ENCODE measurements around the gene ASPG.

ASPG gene

GRCh38 chr14:104051092-104051813 lies 34.2 kb upstream of the ASPG start:
- no peak overlapping the region for H3K9ac ChIP-seq (ENCODE audit: low read length)
- H3K9me3 ChIP-seq (ENCODE audit: control insufficient read depth, low read length): no peaks in the 10 kb centered on the region
- no peaks in the 10 kb centered on the region for H3K4me1 ChIP-seq (ENCODE audit: control insufficient read depth, insufficient read depth, low read length)
- no peaks in the 10 kb centered on the region for H3K36me3 ChIP-seq (ENCODE audit: control insufficient read depth, insufficient read depth, low read length)
- no peaks in the 10 kb centered on the region for H3K27me3 ChIP-seq (ENCODE audit: control insufficient read depth, insufficient read depth, low read length)
- no peak overlapping the region for H3K4me3 ChIP-seq (ENCODE audit: low read length)

- Histone ChIP-seq H3K4me1 (ENCODE audit: control insufficient read depth, insufficient read depth, low read length) (no peaks in the 10 kb centered on the region), H3K27me3 (ENCODE audit: control insufficient read depth, insufficient read depth, low read length) (no peaks in the 10 kb centered on the region), H3K9ac (ENCODE audit: low read length) (no peak overlapping the region), H3K9me3 (ENCODE audit: control insufficient read depth, low read length) (no peaks in the 10 kb centered on the region), H3K36me3 (ENCODE audit: control insufficient read depth, insufficient read depth, low read length) (no peaks in the 10 kb centered on the region), H3K4me3 (ENCODE audit: low read length) (no peak overlapping the region)
These were observed 31.1 kb upstream of the ASPG start for GRCh38 chr14:104054222-104054905.

GRCh38 chr14:104062281-104062680 lies 23.2 kb upstream of the ASPG start:
- Histone ChIP-seq H3K4me1 (ENCODE audit: control insufficient read depth, insufficient read depth, low read length) (no peaks in the 10 kb centered on the region), H3K36me3 (ENCODE audit: control insufficient read depth, insufficient read depth, low read length) (no peaks in the 10 kb centered on the region), H3K9me3 (ENCODE audit: control insufficient read depth, low read length) (no peaks in the 10 kb centered on the region), H3K4me3 (ENCODE audit: low read length) (no peak overlapping the region), H3K27me3 (ENCODE audit: control insufficient read depth, insufficient read depth, low read length) (no peaks in the 10 kb centered on the region), H3K9ac (ENCODE audit: low read length) (no peak overlapping the region)

- Histone ChIP-seq H3K27me3 (ENCODE audit: control insufficient read depth, insufficient read depth, low read length) (no peaks in the 10 kb centered on the region), H3K36me3 (ENCODE audit: control insufficient read depth, insufficient read depth, low read length) (no peaks in the 10 kb centered on the region), H3K4me1 (ENCODE audit: control insufficient read depth, insufficient read depth, low read length) (no peaks in the 10 kb centered on the region), H3K4me3 (ENCODE audit: low read length) (no peak overlapping the region), H3K9ac (ENCODE audit: low read length) (no peak overlapping the region), H3K9me3 (ENCODE audit: control insufficient read depth, low read length) (no peaks in the 10 kb centered on the region)
These were observed 21.5 kb upstream of the ASPG start for GRCh38 chr14:104064003-104064402.

- Histone ChIP-seq H3K4me1 (ENCODE audit: control insufficient read depth, insufficient read depth, low read length) (no peaks in the 10 kb centered on the region), H3K9ac (ENCODE audit: low read length) (no peak overlapping the region), H3K36me3 (ENCODE audit: control insufficient read depth, insufficient read depth, low read length) (no peaks in the 10 kb centered on the region), H3K27me3 (ENCODE audit: control insufficient read depth, insufficient read depth, low read length) (peaks cover 5% of the 10 kb centered on the region), H3K4me3 (ENCODE audit: low read length) (no peak overlapping the region), H3K9me3 (ENCODE audit: control insufficient read depth, low read length) (no peaks in the 10 kb centered on the region)
These were observed 19.2 kb upstream of the ASPG start for GRCh38 chr14:104066279-104066678.

- no peak overlapping the region for H3K9ac ChIP-seq (ENCODE audit: low read length)
- H3K4me1 ChIP-seq (ENCODE audit: control insufficient read depth, insufficient read depth, low read length): no peaks in the 10 kb centered on the region
- H3K36me3 ChIP-seq (ENCODE audit: control insufficient read depth, insufficient read depth, low read length): no peaks in the 10 kb centered on the region
- H3K27me3 ChIP-seq (ENCODE audit: control insufficient read depth, insufficient read depth, low read length): peaks cover 5% of the 10 kb centered on the region
- no peak overlapping the region for H3K4me3 ChIP-seq (ENCODE audit: low read length)
- H3K9me3 ChIP-seq (ENCODE audit: control insufficient read depth, low read length): no peaks in the 10 kb centered on the region
These were observed 18.7 kb upstream of the ASPG start for GRCh38 chr14:104066719-104067295.

- Histone ChIP-seq H3K9me3 (ENCODE audit: control insufficient read depth, low read length) (no peaks in the 10 kb centered on the region), H3K36me3 (ENCODE audit: control insufficient read depth, insufficient read depth, low read length) (no peaks in the 10 kb centered on the region), H3K9ac (ENCODE audit: low read length) (no peak overlapping the region), H3K27me3 (ENCODE audit: control insufficient read depth, insufficient read depth, low read length) (peaks cover 5% of the 10 kb centered on the region), H3K4me1 (ENCODE audit: control insufficient read depth, insufficient read depth, low read length) (no peaks in the 10 kb centered on the region), H3K4me3 (ENCODE audit: low read length) (no peak overlapping the region)
These were observed 16.0 kb upstream of the ASPG start for GRCh38 chr14:104069541-104069940.

GRCh38 chr14:104072586-104072985 lies 12.9 kb upstream of the ASPG start:
- no peak overlapping the region for H3K9ac ChIP-seq (ENCODE audit: low read length)
- no peaks in the 10 kb centered on the region for H3K36me3 ChIP-seq (ENCODE audit: control insufficient read depth, insufficient read depth, low read length)
- no peaks in the 10 kb centered on the region for H3K9me3 ChIP-seq (ENCODE audit: control insufficient read depth, low read length)
- peaks cover 5% of the 10 kb centered on the region for H3K27me3 ChIP-seq (ENCODE audit: control insufficient read depth, insufficient read depth, low read length)
- no peaks in the 10 kb centered on the region for H3K4me1 ChIP-seq (ENCODE audit: control insufficient read depth, insufficient read depth, low read length)
- no peak overlapping the region for H3K4me3 ChIP-seq (ENCODE audit: low read length)

GRCh38 chr14:104073764-104074163 lies 11.7 kb upstream of the ASPG start:
- Histone ChIP-seq H3K36me3 (ENCODE audit: control insufficient read depth, insufficient read depth, low read length) (no peaks in the 10 kb centered on the region), H3K27me3 (ENCODE audit: control insufficient read depth, insufficient read depth, low read length) (peaks cover 5% of the 10 kb centered on the region), H3K4me3 (ENCODE audit: low read length) (no peak overlapping the region), H3K9me3 (ENCODE audit: control insufficient read depth, low read length) (no peaks in the 10 kb centered on the region), H3K9ac (ENCODE audit: low read length) (no peak overlapping the region), H3K4me1 (ENCODE audit: control insufficient read depth, insufficient read depth, low read length) (peaks cover 6% of the 10 kb centered on the region)

GRCh38 chr14:104075530-104076151 lies 9.9 kb upstream of the ASPG start:
- Histone ChIP-seq H3K9me3 (ENCODE audit: control insufficient read depth, low read length) (no peaks in the 10 kb centered on the region), H3K27me3 (ENCODE audit: control insufficient read depth, insufficient read depth, low read length) (no peaks in the 10 kb centered on the region), H3K9ac (ENCODE audit: low read length) (no peak overlapping the region), H3K4me3 (ENCODE audit: low read length) (no peak overlapping the region), H3K36me3 (ENCODE audit: control insufficient read depth, insufficient read depth, low read length) (no peaks in the 10 kb centered on the region), H3K4me1 (ENCODE audit: control insufficient read depth, insufficient read depth, low read length) (peaks cover 10% of the 10 kb centered on the region)

- H3K4me3 ChIP-seq (ENCODE audit: low read length): no peak overlapping the region
- no peak overlapping the region for H3K9ac ChIP-seq (ENCODE audit: low read length)
These were observed 8.8 kb upstream of the ASPG start for GRCh38 chr14:104076743-104077142.

GRCh38 chr14:104078031-104078455 lies 7.5 kb upstream of the ASPG start:
- Histone ChIP-seq H3K9ac (ENCODE audit: low read length) (no peak overlapping the region), H3K36me3 (ENCODE audit: control insufficient read depth, insufficient read depth, low read length) (no peaks in the 10 kb centered on the region), H3K27me3 (ENCODE audit: control insufficient read depth, insufficient read depth, low read length) (no peaks in the 10 kb centered on the region), H3K4me3 (ENCODE audit: low read length) (no peak overlapping the region), H3K9me3 (ENCODE audit: control insufficient read depth, low read length) (no peaks in the 10 kb centered on the region), H3K4me1 (ENCODE audit: control insufficient read depth, insufficient read depth, low read length) (peaks cover 34% of the 10 kb centered on the region)

More at GRCh38 chr14:104076743-104077142, 8.8 kb upstream of the ASPG start:
- H3K36me3 ChIP-seq (ENCODE audit: control insufficient read depth, insufficient read depth, low read length): no peaks in the 10 kb centered on the region
- H3K9me3 ChIP-seq (ENCODE audit: control insufficient read depth, low read length): no peaks in the 10 kb centered on the region
- no peaks in the 10 kb centered on the region for H3K27me3 ChIP-seq (ENCODE audit: control insufficient read depth, insufficient read depth, low read length)
- H3K4me1 ChIP-seq (ENCODE audit: control insufficient read depth, insufficient read depth, low read length): peaks cover 21% of the 10 kb centered on the region
